Measurements from ENCODE around the gene DISP1.

DISP1 gene, protein sequence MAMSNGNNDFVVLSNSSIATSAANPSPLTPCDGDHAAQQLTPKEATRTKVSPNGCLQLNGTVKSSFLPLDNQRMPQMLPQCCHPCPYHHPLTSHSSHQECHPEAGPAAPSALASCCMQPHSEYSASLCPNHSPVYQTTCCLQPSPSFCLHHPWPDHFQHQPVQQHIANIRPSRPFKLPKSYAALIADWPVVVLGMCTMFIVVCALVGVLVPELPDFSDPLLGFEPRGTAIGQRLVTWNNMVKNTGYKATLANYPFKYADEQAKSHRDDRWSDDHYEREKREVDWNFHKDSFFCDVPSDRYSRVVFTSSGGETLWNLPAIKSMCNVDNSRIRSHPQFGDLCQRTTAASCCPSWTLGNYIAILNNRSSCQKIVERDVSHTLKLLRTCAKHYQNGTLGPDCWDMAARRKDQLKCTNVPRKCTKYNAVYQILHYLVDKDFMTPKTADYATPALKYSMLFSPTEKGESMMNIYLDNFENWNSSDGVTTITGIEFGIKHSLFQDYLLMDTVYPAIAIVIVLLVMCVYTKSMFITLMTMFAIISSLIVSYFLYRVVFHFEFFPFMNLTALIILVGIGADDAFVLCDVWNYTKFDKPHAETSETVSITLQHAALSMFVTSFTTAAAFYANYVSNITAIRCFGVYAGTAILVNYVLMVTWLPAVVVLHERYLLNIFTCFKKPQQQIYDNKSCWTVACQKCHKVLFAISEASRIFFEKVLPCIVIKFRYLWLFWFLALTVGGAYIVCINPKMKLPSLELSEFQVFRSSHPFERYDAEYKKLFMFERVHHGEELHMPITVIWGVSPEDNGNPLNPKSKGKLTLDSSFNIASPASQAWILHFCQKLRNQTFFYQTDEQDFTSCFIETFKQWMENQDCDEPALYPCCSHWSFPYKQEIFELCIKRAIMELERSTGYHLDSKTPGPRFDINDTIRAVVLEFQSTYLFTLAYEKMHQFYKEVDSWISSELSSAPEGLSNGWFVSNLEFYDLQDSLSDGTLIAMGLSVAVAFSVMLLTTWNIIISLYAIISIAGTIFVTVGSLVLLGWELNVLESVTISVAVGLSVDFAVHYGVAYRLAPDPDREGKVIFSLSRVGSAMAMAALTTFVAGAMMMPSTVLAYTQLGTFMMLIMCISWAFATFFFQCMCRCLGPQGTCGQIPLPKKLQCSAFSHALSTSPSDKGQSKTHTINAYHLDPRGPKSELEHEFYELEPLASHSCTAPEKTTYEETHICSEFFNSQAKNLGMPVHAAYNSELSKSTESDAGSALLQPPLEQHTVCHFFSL (N-terminal part only)

DNA sequence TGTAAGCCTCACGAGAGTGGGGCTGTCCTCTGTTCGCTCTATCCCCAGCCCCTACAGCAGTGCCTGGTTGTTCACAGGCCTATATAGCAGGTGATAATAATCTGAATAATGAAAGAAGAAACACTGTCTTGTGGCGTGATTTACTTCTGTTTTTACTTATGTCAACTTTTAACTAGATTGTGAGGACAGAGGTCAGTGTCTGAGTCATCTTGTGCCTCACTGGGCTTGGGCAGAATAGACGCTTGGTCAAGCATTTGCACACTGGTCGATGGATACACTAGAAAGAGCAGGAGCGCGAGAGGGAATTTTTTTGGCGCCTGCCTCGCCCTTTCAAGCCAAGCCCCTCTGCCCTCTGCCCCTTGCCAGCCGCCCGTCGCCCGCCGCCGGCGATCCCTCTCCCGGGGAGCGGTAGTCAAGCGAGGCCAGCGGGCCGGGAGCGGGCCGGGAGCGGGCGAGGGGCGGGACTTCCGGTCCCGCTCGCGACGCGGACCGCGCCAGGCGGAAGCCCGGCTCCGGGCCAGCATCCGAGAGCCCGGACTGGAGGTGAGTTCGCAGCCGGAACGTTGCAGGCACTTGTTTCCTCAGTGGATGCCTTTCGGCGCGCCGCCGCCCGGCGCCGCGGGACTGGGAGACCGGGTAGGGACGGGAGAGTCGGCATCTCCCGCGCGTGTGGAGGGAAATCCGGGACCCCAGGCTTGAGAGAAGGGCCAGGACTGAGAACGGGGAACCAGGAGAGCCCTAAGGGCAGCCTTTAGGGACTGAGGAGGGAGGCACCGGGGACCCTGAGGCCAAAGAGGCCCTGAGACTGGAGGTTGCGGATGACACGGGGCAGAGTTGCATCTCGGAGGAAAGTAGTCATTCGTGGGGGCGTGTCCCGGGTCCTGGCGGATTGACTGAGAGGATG, at the start of gene DISP1:
Gene DISP1 (plus strand): TSS at position 504 of the 904 bp plus-strand sequence. CDS start 127,785 bp downstream, outside the sequence.
- no peak for FAIRE-seq

DNA sequence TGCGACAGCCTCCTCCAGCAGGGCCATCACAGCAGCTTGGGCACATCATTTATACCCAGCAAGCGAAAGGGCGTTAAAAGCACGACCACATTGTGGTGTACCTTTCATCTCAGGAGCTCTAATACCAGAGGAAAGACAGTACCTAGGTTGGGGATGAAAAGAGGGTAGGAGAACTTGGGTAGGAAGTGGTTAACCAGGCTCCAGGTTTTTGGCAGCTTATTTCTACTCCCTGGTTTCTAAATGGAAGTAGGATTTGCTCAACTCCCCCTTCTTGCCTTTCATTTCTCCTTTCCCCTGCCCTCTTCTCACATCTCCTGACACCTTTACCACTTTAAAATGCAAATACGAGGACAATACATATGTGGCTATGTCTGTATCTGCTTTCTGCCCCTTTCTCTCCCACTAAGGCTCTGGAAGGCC, 47.7 kb upstream of the DISP1 start:
- FAIRE-seq = no peak

DNA sequence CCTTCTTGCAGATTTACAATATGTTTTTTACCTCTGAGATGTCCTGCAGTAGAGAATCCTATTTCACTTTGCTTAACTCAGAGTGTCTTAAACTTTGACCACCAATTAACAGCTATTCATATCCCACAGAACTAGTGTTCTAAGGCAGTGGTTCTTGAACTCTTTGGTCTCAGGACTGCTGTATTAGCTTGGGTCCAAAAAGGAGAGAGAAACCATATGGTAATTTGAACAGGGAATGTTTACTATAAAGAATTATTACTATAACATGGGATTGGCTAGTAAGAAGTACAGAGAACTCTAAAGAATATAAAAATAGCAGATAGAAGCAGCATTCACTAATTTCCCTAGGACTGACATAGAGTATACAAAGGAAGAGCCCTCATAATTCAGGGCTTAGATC, 46.2 kb upstream of the DISP1 start:
- FAIRE-seq = no peak

DNA sequence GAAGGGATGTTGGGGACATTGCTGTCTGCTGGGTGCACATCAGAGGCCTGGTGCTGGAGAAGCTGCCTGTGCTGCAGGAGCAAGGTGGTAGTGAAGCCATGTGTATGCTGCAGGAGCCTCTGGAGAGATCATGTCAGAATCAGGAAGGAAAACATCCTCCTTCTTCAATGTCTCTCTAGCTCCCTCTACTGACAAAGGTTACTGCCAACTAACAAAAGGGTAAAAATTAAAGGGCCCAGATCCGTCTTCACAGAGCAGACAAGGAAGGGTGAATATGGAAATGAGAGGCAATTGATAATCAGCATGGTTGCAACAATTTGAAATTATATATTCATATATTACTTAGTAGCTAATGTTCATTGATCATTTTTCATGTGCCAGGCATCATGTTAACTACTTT, 45.7 kb upstream of the DISP1 start:
- FAIRE-seq = no peak

DNA sequence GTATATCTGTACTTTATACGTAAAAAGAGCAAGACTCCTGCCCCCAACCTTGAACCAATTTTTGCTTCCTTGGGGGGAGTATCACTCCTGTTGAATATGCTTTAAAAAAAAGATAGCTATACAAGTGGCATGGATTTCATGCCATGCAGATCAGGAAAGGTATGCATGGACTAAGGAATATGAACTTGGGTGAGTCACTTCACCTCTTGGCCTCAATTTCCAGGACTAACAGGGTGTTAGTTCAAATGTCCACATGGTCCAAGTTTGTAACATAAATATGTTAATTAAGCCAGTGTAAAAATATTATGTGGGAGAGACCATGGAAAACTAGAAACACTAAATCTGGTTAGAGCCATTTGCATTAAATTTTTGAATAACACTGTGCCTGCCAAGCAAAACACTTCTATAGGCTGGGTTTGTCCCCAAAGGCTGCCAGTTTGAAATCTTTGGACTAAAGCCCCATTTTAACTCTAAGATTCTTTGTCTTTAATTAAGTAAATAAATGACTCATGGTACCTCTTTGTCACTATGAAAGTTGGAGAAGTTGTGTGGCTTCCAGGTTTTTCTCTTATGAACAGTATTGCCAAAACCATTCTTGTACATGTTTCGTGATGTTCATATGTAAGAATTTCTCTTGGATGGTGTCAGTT, 44.7 kb upstream of the DISP1 start:
- no peak for FAIRE-seq

DNA sequence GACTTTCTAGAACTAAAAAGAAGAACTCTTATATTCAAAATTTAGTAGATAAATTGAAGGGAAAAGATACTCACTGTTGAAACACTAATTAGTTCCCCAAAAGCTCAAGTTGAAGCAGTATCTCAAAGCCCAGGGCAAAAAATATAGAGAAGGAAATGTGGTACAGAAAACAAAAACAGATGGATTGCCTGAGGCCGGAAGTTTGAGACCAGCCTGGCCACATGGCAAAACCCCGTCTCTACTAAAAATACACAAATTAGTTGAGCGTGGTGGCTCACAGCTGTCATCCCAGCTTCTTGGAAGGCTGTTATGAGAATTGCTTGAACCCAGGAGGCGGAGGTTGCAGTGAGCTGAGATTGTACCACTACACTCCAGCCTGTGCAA, 41.9 kb upstream of the DISP1 start:
- no peak for FAIRE-seq

DNA sequence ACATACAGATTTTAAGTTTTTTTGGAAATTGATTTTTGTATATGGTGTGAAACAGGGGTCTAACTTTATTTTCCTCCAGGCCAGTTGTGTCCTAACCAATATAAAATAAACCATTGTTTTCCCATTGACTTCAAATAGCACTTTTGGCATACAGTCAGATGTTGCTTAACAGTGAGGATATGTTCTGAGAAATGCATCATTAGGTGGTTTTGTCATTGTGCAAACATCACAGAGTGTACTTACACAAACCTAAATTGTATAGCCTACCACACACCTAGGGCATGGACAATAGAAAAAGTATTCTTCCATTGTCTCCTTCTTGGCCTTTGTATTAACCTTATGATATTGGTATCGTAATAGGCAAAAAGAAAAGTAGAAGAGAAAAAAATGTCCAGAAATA, 37.4 kb upstream of the DISP1 start:
- FAIRE-seq = no peak

DNA sequence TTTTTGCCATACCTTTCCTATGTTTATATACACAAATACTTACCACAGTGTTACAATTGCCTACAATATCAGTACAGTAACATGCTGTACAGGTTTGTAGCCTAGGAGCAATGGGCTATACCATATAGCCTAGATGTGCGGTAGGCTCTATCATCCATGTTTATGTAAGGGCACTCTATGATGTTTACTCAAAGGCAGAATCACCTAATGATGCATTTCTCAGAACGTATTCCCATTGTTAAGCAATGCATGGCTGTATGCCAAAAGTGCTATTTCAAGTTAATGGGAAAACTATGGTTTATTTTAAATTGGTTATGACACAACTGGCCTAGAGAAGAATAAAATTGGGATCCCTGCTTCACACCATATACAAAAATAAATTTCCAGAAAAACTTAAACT, 36.9 kb upstream of the DISP1 start:
- no peak for FAIRE-seq

DNA sequence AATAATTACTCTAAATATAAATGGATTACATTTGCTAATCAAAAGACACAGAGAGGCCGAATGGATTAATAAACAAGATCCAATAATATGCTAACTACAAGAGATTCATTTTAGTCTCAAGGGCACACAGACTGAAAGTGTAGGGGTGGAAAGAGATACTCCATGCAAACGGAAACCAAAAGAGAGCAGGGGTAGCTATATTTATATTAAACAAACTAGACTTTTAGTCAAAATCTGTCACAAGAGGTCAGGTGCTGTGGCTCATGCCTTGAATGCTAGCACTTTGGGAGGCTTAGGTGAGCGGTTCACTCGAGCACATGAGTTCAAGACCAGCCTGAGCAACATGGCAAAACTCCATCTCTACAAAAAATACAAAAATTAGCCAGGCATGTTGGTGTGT, 33.6 kb upstream of the DISP1 start:
- no peak for FAIRE-seq

DNA sequence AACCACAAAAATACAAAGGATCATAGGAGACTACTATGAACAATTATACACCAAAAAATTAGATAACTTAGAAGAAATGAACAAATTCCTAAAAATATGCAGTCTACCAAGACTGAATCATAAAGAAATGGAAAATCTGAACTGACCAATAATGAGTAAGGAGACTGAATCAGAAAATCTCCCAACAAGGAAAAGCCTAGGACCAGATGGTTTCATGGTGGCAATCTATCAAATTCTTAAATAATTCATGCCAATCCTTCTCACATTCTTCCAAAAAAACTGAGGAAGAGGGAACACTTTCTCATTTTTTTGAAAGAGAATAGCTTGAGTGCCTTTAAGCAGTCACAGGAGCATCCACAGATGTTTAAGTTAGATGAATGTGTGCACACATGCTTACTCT, 31.8 kb upstream of the DISP1 start:
- no peak for FAIRE-seq

DNA sequence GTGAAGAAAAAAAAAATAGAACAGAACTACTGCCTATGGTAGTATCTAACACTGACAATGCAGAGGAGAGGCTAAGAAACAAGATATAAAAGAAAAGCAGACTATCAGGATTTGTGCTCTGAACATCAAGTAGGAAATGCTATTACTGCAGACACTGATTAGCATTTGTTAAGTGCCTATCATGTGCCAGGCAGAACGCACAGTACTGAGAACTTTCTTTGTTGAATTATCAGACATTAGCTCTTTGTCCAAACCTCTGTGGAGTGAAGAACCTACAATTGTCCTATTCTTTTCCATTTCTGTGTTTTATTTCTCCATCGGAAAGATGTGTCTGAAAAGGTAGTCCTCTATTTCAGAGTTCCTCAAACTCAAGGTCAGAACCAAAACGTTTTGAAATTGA, 30.5 kb upstream of the DISP1 start:
- no peak for FAIRE-seq

DNA sequence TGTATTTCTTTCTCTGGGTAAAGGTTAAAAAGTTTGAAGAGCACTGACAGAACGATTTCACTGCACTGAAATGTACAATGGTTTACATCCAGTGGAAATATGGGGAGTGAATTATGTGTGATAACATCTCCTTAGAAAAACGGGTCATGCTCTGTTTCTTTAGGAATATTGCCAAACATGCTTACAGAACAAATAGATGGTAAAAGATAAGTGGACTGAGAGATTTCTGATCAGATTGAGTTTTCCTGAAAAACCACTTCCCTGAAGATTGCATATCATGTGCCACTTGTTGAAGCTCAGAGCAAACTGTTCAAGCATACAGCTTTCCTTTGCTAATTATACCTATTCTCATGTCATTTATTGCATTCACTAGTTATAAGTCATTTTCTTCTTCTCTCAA, 29.9 kb upstream of the DISP1 start:
- FAIRE-seq = no peak

DNA sequence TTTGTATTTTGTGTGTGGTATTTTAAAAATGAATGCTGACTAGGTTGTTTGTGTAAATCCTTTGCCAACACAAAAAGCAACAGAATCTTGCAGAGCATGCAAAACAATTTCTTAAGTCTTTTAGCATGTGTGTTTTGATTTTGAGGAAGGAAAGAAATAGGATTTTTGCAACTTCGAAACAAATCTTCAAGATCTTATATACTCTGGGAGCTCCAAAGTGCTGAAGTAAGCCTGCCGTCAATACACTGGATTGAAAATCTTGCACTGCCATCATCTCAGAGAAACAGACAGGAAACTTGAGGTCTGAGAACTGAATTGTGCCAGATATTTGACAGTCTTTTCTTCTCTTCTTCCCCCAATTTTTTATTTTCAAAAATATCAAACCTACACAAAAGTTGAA, 29.3 kb upstream of the DISP1 start:
- no peak for FAIRE-seq

DNA sequence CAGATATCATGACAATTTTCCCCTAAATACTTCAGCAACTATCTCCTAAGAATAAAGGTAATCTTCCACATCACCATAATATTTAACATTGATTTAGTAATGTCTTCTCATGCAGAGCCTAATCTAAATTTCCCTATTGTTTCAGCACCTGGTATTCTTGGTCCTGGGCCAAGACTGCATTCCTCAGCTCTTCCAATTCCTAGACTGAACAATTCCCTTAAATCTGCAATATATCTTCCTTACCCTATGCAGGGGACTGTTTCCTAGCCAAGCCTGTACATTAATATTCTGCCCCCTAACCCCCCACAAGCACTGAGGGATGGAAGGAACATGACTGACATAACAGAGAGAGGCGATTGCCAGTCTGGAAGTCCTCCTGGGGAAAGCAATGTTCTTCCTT, 28.7 kb upstream of the DISP1 start:
- no peak for FAIRE-seq

DNA sequence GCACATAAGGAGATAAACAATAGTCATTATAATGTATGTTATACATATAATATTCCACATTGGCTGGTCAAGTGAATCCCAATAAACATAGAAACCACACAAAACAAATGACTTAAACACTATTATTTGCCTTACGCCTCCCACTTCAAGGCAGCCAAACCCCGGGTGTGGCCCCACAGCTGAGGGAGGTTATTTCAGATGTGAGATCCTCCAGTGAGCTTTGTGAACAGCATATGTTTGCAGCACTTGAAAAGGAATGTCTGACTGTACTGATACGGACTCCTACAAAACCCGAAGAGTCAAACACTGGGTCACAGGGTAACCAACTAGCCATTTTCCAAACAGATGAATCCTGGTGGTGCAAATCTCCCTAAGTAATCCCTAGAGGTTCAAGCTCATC, 27.1 kb upstream of the DISP1 start:
- FAIRE-seq = no peak

DNA sequence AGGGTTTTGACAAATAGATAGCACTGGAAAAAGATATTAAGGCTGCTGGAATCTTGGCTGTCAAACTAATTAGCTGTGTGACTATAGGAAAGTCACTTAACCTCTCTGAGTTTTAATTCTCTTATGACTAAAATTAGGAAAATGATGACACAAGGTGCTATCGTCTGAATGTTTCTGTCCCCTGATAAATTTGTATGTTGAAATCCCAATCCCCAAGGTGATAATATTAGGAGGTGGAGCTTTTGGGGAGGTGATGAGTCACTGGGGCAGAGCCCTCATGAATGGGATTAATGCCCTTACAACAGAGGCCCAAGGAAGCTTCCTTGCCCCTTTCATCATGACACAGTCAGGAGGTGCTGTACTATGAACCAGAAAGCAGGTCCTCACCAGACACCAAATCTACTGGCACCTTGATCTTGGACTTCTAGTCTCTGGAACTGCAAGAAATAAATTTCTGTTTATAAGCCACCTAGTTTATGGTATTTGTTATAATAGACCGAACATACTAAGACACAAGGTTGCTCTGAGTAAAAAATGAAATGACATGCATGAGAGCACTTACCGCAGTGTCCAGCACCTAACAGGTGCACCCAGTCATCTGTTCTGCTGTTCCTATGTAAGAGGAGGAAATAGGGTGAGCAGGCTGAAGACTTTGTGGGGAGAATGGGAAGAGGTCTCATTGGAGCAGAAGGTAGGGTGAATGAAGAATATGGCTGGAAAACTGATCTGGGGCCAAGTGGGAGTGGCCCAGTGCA, 26.3 kb upstream of the DISP1 start:
- no peak for FAIRE-seq

DNA sequence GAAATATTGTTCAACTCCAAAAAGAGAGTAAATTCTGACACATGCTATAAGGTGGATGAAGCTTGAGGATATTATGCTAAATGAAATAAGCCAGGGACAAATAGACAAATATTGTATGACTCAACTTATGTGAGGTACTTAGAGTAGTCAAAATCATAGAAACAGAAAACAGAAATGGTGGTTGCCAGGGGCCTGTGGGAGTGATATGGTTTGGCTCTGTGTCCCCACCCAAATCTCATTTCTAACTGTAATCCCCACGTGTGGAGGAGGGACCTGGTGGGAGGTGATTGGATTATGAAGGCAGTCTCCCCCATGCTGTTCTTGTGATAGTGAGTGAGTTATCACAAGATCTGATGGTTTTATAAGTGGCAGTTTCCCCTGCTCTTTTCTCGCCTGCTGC, 24.7 kb upstream of the DISP1 start:
- no peak for FAIRE-seq

DNA sequence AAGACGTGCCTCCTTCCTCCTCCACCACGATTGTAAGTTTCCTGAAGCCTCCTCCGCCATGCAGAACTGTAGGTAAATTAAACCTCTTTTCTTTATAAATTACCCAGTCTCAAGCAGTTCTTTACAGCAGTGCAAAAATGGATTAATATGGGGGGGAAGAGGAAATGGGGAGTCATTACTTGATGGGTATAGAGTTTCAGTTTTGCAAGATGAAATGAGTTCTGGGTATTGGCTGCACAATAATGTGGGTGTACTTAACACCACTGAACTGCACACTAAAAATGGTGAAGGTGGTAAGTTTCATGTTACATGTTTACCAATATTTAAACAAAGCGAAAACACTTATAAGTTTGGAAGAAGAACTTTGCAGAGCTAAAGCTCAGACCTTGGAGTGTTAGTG, 24.3 kb upstream of the DISP1 start:
- no peak for FAIRE-seq

DNA sequence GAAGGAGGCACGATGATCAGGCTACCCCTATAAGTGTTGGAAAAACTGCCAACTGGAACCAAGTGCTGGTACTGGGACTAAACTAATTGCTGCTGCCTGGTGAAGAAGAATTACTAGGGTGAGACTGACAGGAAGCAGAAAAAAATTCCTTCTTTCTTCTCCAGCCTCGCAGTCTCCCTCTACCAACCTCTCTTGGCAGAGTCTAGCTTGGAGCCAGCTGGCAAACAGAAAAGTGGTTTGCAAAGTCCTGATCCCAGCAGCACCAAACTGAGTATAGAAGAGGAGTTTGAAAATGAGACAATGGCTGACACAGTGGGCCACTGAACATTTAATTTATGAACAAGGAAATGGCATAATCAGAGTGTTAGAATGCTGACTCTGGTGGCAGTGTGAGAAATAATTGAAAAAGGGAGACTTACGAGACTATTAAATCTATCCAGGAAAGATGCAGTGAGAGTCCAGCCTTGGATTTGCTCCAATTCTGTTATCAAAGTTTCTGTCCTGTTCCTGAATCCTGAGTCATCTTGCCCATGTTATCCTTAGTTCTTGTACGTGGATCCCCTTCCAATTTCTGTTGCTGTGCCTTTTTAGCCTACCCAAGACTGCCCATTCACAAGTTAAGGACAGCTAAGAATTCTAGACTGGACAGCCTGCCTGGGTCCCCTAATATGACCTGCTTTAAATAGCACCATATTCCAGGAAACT, 23.7 kb upstream of the DISP1 start:
- no peak for FAIRE-seq

DNA sequence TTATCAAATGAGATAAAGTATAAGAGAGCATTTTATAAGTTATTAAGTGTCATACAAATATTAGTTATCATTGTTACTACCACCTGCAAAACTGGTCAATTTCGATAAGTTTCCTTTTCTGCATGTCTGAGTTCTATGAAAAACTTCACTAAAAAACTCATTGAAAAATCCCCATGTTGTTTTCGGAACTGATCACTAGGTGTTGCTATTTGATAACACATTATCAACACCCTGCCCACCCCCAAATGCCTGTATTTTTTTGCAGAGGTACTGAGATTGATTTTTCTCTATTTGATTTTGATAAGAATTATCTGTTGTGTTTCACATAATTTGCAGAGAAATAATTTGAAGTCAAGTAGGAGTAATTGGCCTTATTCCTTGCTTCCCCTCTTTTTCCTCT, 22.1 kb upstream of the DISP1 start:
- peak; percentile 65 for FAIRE-seq
